ENCODE data around the gene POLD4. TPM values are rescaled to one million over a fixed set of nuclear protein-coding genes. Genes with fewer than 3 reads are reported as not detected.

The POLD4 gene
- total and polyA plus RNA-seq, 2 of the 13 experiments (the other 11 are each of a cell fraction or from before 2014, with no cell fraction given) = 10.5 to 27.4 TPM

GRCh38 chr11:67303835-67304411, 49.4 kb downstream of the POLD4 start (continued):
- TF ChIP-seq, protein P1, sequence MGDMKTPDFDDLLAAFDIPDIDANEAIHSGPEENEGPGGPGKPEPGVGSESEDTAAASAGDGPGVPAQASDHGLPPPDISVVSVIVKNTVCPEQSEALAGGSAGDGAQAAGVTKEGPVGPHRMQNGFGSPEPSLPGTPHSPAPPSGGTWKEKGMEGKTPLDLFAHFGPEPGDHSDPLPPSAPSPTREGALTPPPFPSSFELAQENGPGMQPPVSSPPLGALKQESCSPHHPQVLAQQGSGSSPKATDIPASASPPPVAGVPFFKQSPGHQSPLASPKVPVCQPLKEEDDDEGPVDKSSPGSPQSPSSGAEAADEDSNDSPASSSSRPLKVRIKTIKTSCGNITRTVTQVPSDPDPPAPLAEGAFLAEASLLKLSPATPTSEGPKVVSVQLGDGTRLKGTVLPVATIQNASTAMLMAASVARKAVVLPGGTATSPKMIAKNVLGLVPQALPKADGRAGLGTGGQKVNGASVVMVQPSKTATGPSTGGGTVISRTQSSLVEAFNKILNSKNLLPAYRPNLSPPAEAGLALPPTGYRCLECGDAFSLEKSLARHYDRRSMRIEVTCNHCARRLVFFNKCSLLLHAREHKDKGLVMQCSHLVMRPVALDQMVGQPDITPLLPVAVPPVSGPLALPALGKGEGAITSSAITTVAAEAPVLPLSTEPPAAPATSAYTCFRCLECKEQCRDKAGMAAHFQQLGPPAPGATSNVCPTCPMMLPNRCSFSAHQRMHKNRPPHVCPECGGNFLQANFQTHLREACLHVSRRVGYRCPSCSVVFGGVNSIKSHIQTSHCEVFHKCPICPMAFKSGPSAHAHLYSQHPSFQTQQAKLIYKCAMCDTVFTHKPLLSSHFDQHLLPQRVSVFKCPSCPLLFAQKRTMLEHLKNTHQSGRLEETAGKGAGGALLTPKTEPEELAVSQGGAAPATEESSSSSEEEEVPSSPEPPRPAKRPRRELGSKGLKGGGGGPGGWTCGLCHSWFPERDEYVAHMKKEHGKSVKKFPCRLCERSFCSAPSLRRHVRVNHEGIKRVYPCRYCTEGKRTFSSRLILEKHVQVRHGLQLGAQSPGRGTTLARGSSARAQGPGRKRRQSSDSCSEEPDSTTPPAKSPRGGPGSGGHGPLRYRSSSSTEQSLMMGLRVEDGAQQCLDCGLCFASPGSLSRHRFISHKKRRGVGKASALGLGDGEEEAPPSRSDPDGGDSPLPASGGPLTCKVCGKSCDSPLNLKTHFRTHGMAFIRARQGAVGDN (CRISPR knock-in tag; IDR thresholded peaks at IDR 0.05) = peak; percentile 49
- TF ChIP-seq ZFP90 (CRISPR knock-in tag; IDR thresholded peaks at IDR 0.05; ENCODE audit: borderline replicate concordance) (no peak), MEIS1 (CRISPR knock-in tag; IDR thresholded peaks at IDR 0.05; ENCODE audit: borderline replicate concordance) (no peak), PHF8 (CRISPR knock-in tag; IDR thresholded peaks at IDR 0.05) (peak; percentile 3; the same call in 1 of the 2 replicates), ETV5 (CRISPR knock-in tag; IDR thresholded peaks at IDR 0.05; ENCODE audit: borderline replicate concordance) (0 out of 2 replicates have a peak, but pooled peaks have one; percentile 26), ZBTB38 (CRISPR knock-in tag; IDR thresholded peaks at IDR 0.05) (no peak), PAX8 (CRISPR knock-in tag; IDR thresholded peaks at IDR 0.05; ENCODE audit: borderline replicate concordance) (no peak), ZIK1 (CRISPR knock-in tag; IDR thresholded peaks at IDR 0.05; ENCODE audit: borderline replicate concordance, low read depth) (no peak), NFKBIZ (CRISPR knock-in tag; IDR thresholded peaks at IDR 0.05) (no peak), GABPB1 (CRISPR knock-in tag; IDR thresholded peaks at IDR 0.05) (no peak), KLF16 (CRISPR knock-in tag; IDR thresholded peaks at IDR 0.05) (0 out of 4 replicates have a peak, but pooled peaks of 1 of the 2 experiments have one; percentile 36), WIZ (CRISPR knock-in tag; IDR thresholded peaks at IDR 0.05) (0 out of 2 replicates have a peak, but pooled peaks have one; percentile 35)
- TF ChIP-seq, protein P2, sequence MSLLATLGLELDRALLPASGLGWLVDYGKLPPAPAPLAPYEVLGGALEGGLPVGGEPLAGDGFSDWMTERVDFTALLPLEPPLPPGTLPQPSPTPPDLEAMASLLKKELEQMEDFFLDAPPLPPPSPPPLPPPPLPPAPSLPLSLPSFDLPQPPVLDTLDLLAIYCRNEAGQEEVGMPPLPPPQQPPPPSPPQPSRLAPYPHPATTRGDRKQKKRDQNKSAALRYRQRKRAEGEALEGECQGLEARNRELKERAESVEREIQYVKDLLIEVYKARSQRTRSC (CRISPR knock-in tag; IDR thresholded peaks at IDR 0.05; ENCODE audit: low read depth) = no peak
